Liver (tissue), 9 donors: ENCODE measurements around the gene NTN1. TPM values are rescaled to one million over a fixed set of nuclear protein-coding genes. Genes with fewer than 3 reads are reported as not detected.

Experiments used
- DNase-seq: peaks from one replicate; pipeline ENCODE4 v3.0.0-alpha.2; 2017; ENCODE audit warnings: low spot score
- H3K27ac ChIP-seq, 2 donors: one replicate each; pipeline ENCODE4 v1.7.0; 2013; ENCODE audit warnings: inconsistent platforms in 2 of 2, low read length in 2 of 2, control low read depth in 1 of 2, low read depth in 1 of 2, mild to moderate bottlenecking in 1 of 2
- H3K27me3 ChIP-seq, 4 donors: one replicate each; pipeline versions ENCODE4 v1.6.1 to v1.7.0; 2013; ENCODE audit warnings: low read length in 3 of 4, inconsistent platforms in 1 of 4, mild to moderate bottlenecking in 1 of 4, moderate library complexity in 1 of 4; ENCODE audit not compliant: control insufficient read depth in 4 of 4, insufficient read depth in 4 of 4
- H3K36me3 ChIP-seq, 4 donors: one replicate each; pipeline versions ENCODE4 v1.6.1 to v1.7.0; 2013; ENCODE audit warnings: low read length in 3 of 4, mild to moderate bottlenecking in 3 of 4, low read depth in 1 of 4, moderate library complexity in 1 of 4; ENCODE audit not compliant: control insufficient read depth in 4 of 4, insufficient read depth in 3 of 4
- H3K4me1 ChIP-seq, 4 donors: one replicate each; pipeline versions ENCODE4 v1.6.1 to v1.7.0; 2013; ENCODE audit warnings: low read length in 3 of 4, mild to moderate bottlenecking in 3 of 4, moderate library complexity in 1 of 4; ENCODE audit not compliant: control insufficient read depth in 4 of 4, insufficient read depth in 4 of 4
- H3K4me3 ChIP-seq, 3 donors: one replicate each; pipeline versions ENCODE4 v1.6.1 to v1.7.0; 2013; ENCODE audit warnings: low read length in 3 of 3, control low read depth in 1 of 3, low read depth in 1 of 3, mild to moderate bottlenecking in 1 of 3
- H3K9ac ChIP-seq, 2 donors: one replicate each; pipeline ENCODE4 v1.7.0; 2013; ENCODE audit warnings: low read length in 2 of 2, mild to moderate bottlenecking in 2 of 2, moderate library complexity in 2 of 2, control low read depth in 1 of 2, low read depth in 1 of 2
- H3K9me3 ChIP-seq, 4 donors: one replicate each; pipeline versions ENCODE4 v1.6.1 to v1.7.0; 2013; ENCODE audit warnings: low read length in 3 of 4; ENCODE audit not compliant: control insufficient read depth in 4 of 4
- EGR1 ChIP-seq, 2 donors: IDR thresholded peaks; 2 replicates each; pipeline ENCODE4 v1.6.1; 2016 to 2018; ENCODE audit warnings: antibody characterized with exemption in 2 of 2, low read depth in 2 of 2
- FOXA1 ChIP-seq: IDR thresholded peaks from 2 replicates; pipeline ENCODE4 v1.6.1; 2016; ENCODE audit warnings: antibody characterized with exemption
- FOXA2 ChIP-seq: IDR thresholded peaks from 2 replicates; pipeline ENCODE4 v1.6.1; 2016; ENCODE audit warnings: antibody characterized with exemption
- GABPA ChIP-seq, 2 donors: IDR thresholded peaks in 1 of 2; conservative IDR thresholded peaks in 1 of 2; 2 replicates each; pipeline ENCODE4 v1.6.1; 2016; ENCODE audit warnings: antibody characterized with exemption in 2 of 2, mild to moderate bottlenecking in 1 of 2, moderate library complexity in 1 of 2
- HNF4A ChIP-seq, 2 donors: conservative IDR thresholded peaks; 2 replicates each; pipeline ENCODE4 v1.6.1; 2016; ENCODE audit warnings: antibody characterized with exemption in 2 of 2, mild to moderate bottlenecking in 2 of 2
- HNF4G ChIP-seq: IDR thresholded peaks from 2 replicates; pipeline ENCODE4 v1.6.1; 2016; ENCODE audit warnings: antibody characterized with exemption
- JUND ChIP-seq, 2 donors: IDR thresholded peaks; 2 replicates each; pipeline ENCODE4 v1.6.1; 2016; ENCODE audit warnings: antibody characterized with exemption in 2 of 2
- NR2F2 ChIP-seq: IDR thresholded peaks from 2 replicates; pipeline ENCODE4 v1.6.1; 2016; ENCODE audit warnings: antibody characterized with exemption
- RAD21 ChIP-seq, 2 donors: IDR thresholded peaks; 2 replicates each; pipeline ENCODE4 v1.6.1; 2016; ENCODE audit warnings: antibody characterized with exemption in 2 of 2, mild to moderate bottlenecking in 2 of 2
- RXRA ChIP-seq, 2 donors: IDR thresholded peaks; 2 replicates each; pipeline ENCODE4 v1.6.1; 2017 to 2018; ENCODE audit warnings: antibody characterized with exemption in 2 of 2, mild to moderate bottlenecking in 1 of 2
- SP1 ChIP-seq: IDR thresholded peaks from 2 replicates; pipeline ENCODE4 v1.6.1; 2018; ENCODE audit warnings: antibody characterized with exemption, mild to moderate bottlenecking
- TAF1 ChIP-seq: conservative IDR thresholded peaks from 2 replicates; pipeline ENCODE4 v1.6.1; 2016; ENCODE audit warnings: antibody characterized with exemption, mild to moderate bottlenecking
- YY1 ChIP-seq: IDR thresholded peaks from 2 replicates; pipeline ENCODE4 v1.6.1; 2016; ENCODE audit warnings: antibody characterized with exemption, mild to moderate bottlenecking
- WGBS: extraction: QIAGEN DNeasy Blood & Tissue Kit; methylation state at CpG from one replicate; pipeline ENCODE4 v1.1.7; 2013; 5-methylcytosine and 5-hydroxymethylcytosine counted together
- polyA plus RNA-seq, 2 donors: library from polyadenylated mRNA; stranded (reverse) in 1 of 2; unstranded in 1 of 2; fragments of 200-250 nt in 1 of 2; fragments of >200 nt in 1 of 2; fragmentation: Nextera tagmentation in 1 of 2; extraction: Ambion mirVana in 1 of 2; gene quantifications; one replicate each; pipeline versions ENCODE4 v1.2.1 to v1.2.3, GENCODE V29; 2013 to 2015
- total RNA-seq, 2 donors: library from RNA; depleted of rRNA; stranded (reverse); fragments of >200 nt; gene quantifications; one replicate each; pipeline ENCODE4 v1.2.3, GENCODE V29; 2014
- TF ChIP-seq, protein P1 (sequence below): IDR thresholded peaks from 2 replicates; pipeline ENCODE4 v1.6.1; 2016; ENCODE audit warnings: antibody characterized with exemption
- TF ChIP-seq, protein P2 (sequence below): IDR thresholded peaks from 2 replicates; pipeline ENCODE4 v1.6.1; 2016; ENCODE audit warnings: antibody characterized with exemption
- TF ChIP-seq, protein P3 (sequence below): IDR thresholded peaks from 2 replicates; pipeline ENCODE4 v1.6.1; 2016; ENCODE audit warnings: antibody characterized with exemption, mild to moderate bottlenecking
- TF ChIP-seq, protein P4 (sequence below): fragments of 150-350 bp; IDR thresholded peaks from 2 replicates; pipeline ENCODE4 v1.5.1; 2017; ENCODE audit warnings: improper control_type of control experiment, low read depth, low read length; ENCODE audit not compliant: missing input control
- TF ChIP-seq, protein P5 (sequence below): IDR thresholded peaks from 2 replicates; pipeline ENCODE4 v1.6.1; 2016; ENCODE audit warnings: antibody characterized with exemption
- donor health status: healthy.
- donor health status: healthy.
- donor health status: healthy.
- donor health status: healthy.
- donor health status: healthy.

The NTN1 gene
- total and polyA plus RNA-seq, 4 donors = 0.14 to 8.7 (median 4.3) TPM

DNA sequence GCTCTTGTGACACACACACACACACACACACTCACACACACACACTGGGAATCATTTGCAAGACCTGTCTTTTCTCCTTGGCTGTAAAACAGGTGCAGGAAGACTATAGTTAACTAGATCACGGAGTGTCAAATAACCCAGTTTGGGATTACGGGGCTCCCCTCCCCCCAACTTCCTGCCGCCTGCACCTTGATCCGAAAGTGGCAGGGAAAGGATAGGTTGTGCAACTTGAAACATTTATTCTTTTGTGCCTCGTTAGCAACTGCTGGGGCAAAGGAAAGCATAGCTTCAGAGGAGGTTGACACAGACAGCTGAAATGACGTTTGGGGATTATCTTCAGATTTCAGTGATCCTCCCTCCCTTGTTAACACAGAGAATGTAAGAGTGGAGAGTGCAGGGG is 149.5 kb downstream of the NTN1 start (continued):
- TF ChIP-seq, protein P1, sequence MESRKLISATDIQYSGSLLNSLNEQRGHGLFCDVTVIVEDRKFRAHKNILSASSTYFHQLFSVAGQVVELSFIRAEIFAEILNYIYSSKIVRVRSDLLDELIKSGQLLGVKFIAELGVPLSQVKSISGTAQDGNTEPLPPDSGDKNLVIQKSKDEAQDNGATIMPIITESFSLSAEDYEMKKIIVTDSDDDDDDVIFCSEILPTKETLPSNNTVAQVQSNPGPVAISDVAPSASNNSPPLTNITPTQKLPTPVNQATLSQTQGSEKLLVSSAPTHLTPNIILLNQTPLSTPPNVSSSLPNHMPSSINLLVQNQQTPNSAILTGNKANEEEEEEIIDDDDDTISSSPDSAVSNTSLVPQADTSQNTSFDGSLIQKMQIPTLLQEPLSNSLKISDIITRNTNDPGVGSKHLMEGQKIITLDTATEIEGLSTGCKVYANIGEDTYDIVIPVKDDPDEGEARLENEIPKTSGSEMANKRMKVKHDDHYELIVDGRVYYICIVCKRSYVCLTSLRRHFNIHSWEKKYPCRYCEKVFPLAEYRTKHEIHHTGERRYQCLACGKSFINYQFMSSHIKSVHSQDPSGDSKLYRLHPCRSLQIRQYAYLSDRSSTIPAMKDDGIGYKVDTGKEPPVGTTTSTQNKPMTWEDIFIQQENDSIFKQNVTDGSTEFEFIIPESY = no peak
- TF ChIP-seq YY1 (peak; percentile 50), GABPA (IDR thresholded peaks at IDR 0.05 in 1 of 2, conservative IDR thresholded peaks at IDR 0.05 in 1 of 2) (peak in 1 of 2 donors; percentile 18), SP1 (peak; percentile 94), EGR1 (IDR thresholded peaks at IDR 0.05; ENCODE audit: low read depth in 2 of 2) (no peak), TAF1 (no peak), NR2F2 (no peak), JUND (IDR thresholded peaks at IDR 0.05) (peak in 1 of 2 donors; percentile 55), FOXA2 (peak; percentile 42)
- TF ChIP-seq, protein P2, sequence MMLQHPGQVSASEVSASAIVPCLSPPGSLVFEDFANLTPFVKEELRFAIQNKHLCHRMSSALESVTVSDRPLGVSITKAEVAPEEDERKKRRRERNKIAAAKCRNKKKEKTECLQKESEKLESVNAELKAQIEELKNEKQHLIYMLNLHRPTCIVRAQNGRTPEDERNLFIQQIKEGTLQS = no peak

DNA sequence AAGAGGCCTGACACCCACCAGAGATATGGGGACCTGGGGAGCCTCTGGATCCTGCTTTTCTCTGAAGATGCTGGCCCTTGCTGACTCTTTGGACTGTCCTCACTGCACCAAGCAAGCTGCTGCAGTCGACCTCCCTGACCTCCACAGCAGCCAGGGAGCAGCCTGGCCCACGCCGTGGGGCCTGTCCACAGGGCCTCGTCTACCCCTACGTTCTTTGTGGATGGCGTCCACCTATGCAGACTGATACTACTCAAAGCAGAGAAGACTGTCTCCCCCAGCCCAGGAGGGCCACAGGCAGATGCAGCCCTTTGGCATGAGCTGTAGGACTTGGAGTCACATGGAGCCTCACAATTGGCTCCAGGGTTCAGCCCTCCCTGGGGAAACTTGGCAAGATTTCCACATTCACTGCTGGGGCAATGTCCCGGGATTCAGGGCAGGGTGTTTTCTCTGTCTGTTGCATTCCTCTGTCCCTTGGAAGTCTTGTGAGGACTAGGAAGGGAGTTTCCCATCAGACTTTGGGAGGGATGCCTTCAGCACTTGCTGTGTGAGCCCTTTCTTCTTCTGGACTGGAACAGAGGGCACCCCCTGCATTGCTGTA is 152.2 kb downstream of the NTN1 start:
- Histone ChIP-seq H3K9me3 (no peaks in the 10 kb centered on the region), H3K9ac (no peak overlapping the region), H3K4me1 (peaks cover 16 to 65% (median 52%) of the 10 kb centered on the region in 4 donors), H3K27ac (no peak overlapping the region), H3K27me3 (no peaks in the 10 kb centered on the region), H3K36me3 (no peaks in the 10 kb centered on the region), H3K4me3 (no peak overlapping the region)
- no peak for DNase-seq
- TF ChIP-seq FOXA1 (no peak), TAF1 (no peak), HNF4A (conservative IDR thresholded peaks at IDR 0.05) (peak; percentile 55 to 64), JUND (IDR thresholded peaks at IDR 0.05) (no peak), SP1 (peak; percentile 33), RXRA (IDR thresholded peaks at IDR 0.05) (peak; percentile 68 to 80), NR2F2 (peak; percentile 20), RAD21 (IDR thresholded peaks at IDR 0.05) (peak; percentile 20 to 38), YY1 (no peak), EGR1 (IDR thresholded peaks at IDR 0.05; ENCODE audit: low read depth in 2 of 2) (no peak), FOXA2 (no peak), HNF4G (no peak), GABPA (IDR thresholded peaks at IDR 0.05 in 1 of 2, conservative IDR thresholded peaks at IDR 0.05 in 1 of 2) (no peak)
- TF ChIP-seq, protein P1 = no peak
- TF ChIP-seq, protein P3, sequence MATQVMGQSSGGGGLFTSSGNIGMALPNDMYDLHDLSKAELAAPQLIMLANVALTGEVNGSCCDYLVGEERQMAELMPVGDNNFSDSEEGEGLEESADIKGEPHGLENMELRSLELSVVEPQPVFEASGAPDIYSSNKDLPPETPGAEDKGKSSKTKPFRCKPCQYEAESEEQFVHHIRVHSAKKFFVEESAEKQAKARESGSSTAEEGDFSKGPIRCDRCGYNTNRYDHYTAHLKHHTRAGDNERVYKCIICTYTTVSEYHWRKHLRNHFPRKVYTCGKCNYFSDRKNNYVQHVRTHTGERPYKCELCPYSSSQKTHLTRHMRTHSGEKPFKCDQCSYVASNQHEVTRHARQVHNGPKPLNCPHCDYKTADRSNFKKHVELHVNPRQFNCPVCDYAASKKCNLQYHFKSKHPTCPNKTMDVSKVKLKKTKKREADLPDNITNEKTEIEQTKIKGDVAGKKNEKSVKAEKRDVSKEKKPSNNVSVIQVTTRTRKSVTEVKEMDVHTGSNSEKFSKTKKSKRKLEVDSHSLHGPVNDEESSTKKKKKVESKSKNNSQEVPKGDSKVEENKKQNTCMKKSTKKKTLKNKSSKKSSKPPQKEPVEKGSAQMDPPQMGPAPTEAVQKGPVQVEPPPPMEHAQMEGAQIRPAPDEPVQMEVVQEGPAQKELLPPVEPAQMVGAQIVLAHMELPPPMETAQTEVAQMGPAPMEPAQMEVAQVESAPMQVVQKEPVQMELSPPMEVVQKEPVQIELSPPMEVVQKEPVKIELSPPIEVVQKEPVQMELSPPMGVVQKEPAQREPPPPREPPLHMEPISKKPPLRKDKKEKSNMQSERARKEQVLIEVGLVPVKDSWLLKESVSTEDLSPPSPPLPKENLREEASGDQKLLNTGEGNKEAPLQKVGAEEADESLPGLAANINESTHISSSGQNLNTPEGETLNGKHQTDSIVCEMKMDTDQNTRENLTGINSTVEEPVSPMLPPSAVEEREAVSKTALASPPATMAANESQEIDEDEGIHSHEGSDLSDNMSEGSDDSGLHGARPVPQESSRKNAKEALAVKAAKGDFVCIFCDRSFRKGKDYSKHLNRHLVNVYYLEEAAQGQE = no peak
- TF ChIP-seq, protein P4, sequence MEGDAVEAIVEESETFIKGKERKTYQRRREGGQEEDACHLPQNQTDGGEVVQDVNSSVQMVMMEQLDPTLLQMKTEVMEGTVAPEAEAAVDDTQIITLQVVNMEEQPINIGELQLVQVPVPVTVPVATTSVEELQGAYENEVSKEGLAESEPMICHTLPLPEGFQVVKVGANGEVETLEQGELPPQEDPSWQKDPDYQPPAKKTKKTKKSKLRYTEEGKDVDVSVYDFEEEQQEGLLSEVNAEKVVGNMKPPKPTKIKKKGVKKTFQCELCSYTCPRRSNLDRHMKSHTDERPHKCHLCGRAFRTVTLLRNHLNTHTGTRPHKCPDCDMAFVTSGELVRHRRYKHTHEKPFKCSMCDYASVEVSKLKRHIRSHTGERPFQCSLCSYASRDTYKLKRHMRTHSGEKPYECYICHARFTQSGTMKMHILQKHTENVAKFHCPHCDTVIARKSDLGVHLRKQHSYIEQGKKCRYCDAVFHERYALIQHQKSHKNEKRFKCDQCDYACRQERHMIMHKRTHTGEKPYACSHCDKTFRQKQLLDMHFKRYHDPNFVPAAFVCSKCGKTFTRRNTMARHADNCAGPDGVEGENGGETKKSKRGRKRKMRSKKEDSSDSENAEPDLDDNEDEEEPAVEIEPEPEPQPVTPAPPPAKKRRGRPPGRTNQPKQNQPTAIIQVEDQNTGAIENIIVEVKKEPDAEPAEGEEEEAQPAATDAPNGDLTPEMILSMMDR = no peak
- TF ChIP-seq, protein P2 = no peak
- TF ChIP-seq, protein P5, sequence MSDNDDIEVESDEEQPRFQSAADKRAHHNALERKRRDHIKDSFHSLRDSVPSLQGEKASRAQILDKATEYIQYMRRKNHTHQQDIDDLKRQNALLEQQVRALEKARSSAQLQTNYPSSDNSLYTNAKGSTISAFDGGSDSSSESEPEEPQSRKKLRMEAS = peak; percentile 38
- 65% methylated on average over 7 of the region's 7 CpGs for WGBS
